Natural killer cell (primary cell): Measurements from ENCODE around the gene KLK7. TPM values are rescaled to one million over a fixed set of nuclear protein-coding genes. Genes with fewer than 3 reads are reported as not detected.

ENCODE experiments used
- ATAC-seq, 3 donors: fragments of 150-1000 bp in 2 of 3; fragments of 200-7000 bp in 1 of 3; cut with Tn5 transposase; 1 replicate in 1 of 3; 2 replicates in 2 of 3; pipeline ENCODE4 v1.10.0; 2021; ENCODE audit warnings: mild to moderate bottlenecking in 2 of 3, moderate library complexity in 2 of 3
- DNase-seq, 2 donors: peaks; one replicate each; pipeline versions ENCODE4 v3.0.0 to v3.0.0-alpha.2; 2013 to 2021; ENCODE audit warnings: mixed read lengths in 1 of 2
- H3K27ac ChIP-seq: one replicate; pipeline ENCODE4 v1.5.1; 2013; ENCODE audit warnings: mild to moderate bottlenecking, low read length
- H3K27me3 ChIP-seq: one replicate; pipeline ENCODE4 v1.6.1; 2013; ENCODE audit warnings: low read length; ENCODE audit not compliant: control insufficient read depth, insufficient read depth
- H3K36me3 ChIP-seq: one replicate; pipeline ENCODE4 v1.6.1; 2013; ENCODE audit warnings: low read length; ENCODE audit not compliant: control insufficient read depth, insufficient read depth
- H3K4me1 ChIP-seq: one replicate; pipeline ENCODE4 v1.6.1; 2013; ENCODE audit warnings: low read length; ENCODE audit not compliant: control insufficient read depth, insufficient read depth
- H3K4me3 ChIP-seq: one replicate; pipeline ENCODE4 v1.5.1; 2013; ENCODE audit warnings: low read length
- H3K9me3 ChIP-seq: one replicate; pipeline ENCODE4 v1.6.1; 2013; ENCODE audit warnings: low read length; ENCODE audit not compliant: control insufficient read depth, insufficient read depth
- H3K27ac Mint-ChIP-seq, 2 donors: one replicate each; pipeline ENCODE4 v1.8.0; 2022; ENCODE audit warnings: mild to moderate bottlenecking in 2 of 2, mixed read lengths in 2 of 2, moderate library complexity in 1 of 2
- H3K27me3 Mint-ChIP-seq, 2 donors: one replicate each; pipeline ENCODE4 v1.8.0; 2022; ENCODE audit warnings: low read depth in 2 of 2, mixed read lengths in 2 of 2
- H3K36me3 Mint-ChIP-seq: one replicate; pipeline ENCODE4 v1.8.0; 2022; ENCODE audit warnings: mixed read lengths
- H3K4me1 Mint-ChIP-seq, 2 donors: one replicate each; pipeline ENCODE4 v1.8.0; 2022; ENCODE audit warnings: mixed read lengths in 2 of 2
- H3K4me3 Mint-ChIP-seq: one replicate; pipeline ENCODE4 v1.8.0; 2022; ENCODE audit warnings: mild to moderate bottlenecking, moderate library complexity, mixed read lengths
- H3K9me3 Mint-ChIP-seq, 2 donors: one replicate each; pipeline ENCODE4 v1.8.0; 2022; ENCODE audit warnings: mixed read lengths in 2 of 2
- WGBS: methylation state at CpG from one replicate; pipeline ENCODE4 v1.1.7; 2013; ENCODE audit warnings: missing lambda C conversion rate; ENCODE audit not compliant: insufficient coverage; 5-methylcytosine and 5-hydroxymethylcytosine counted together
- intact Hi-C: fragments of 100-400 bp; cut with micrococcal nuclease; formaldehyde crosslinking; loops from one replicate; pipeline ENCODE4 v1.14.2; 2022
- total RNA-seq, 4 donors: library from RNA; stranded (reverse); fragments of 120-200 nt in 1 of 4; gene quantifications; one replicate each; pipeline versions ENCODE4 v1.2.3 to v1.2.4, GENCODE V29; 2013 to 2022
- TF ChIP-seq, protein P1 (sequence below): fragments of 200-600 bp; IDR thresholded peaks from one replicate; pipeline ENCODE4 v1.8.0; 2022; ENCODE audit warnings: antibody characterized with exemption

KLK7 gene
- total RNA-seq, 3 donors from 2014 or later (not counting 1 experiment from before 2014, with no cell fraction given): not detected

DNA sequence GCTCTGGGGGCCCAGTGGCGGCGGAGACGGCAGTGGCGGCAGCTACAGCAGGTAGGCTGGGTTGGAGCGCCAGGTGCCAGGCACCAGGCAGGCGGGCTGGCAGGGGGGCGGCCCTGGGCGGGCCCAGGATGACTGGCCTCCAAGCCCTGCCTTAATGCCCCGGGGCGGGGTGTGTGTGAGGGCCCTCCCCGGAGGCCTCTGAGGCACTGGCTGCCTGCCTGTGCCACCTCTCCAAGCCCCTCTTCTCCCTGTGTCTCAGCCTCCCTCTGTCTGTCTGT lies 42.8 kb upstream of the KLK7 start, which contains the start of gene KLK11:
Gene KLK11 (minus strand): TSS at position 63 of the 278 bp plus-strand sequence. CDS start 985 bp downstream, outside the sequence.
- no peak within 1 kb of the TSS for H3K27ac Mint-ChIP-seq
- no peak within 1 kb of the TSS for H3K27ac ChIP-seq
- ATAC-seq (no peak), DNase-seq (no peak)
- H3K27me3 ChIP-seq: peaks cover 5% of the 10 kb centered on the region
- peaks cover 7 to 32% of the 10 kb centered on the region in 2 donors for H3K27me3 Mint-ChIP-seq
- H3K4me3 Mint-ChIP-seq: no peak within 1 kb of the TSS
- no peaks in the 10 kb centered on the region for H3K9me3 Mint-ChIP-seq
- no peak within 1 kb of the TSS for H3K4me3 ChIP-seq
- H3K36me3 ChIP-seq: no peaks in the 10 kb centered on the region
- no peaks in the 10 kb centered on the region for H3K4me1 ChIP-seq
- TF ChIP-seq, protein P1, sequence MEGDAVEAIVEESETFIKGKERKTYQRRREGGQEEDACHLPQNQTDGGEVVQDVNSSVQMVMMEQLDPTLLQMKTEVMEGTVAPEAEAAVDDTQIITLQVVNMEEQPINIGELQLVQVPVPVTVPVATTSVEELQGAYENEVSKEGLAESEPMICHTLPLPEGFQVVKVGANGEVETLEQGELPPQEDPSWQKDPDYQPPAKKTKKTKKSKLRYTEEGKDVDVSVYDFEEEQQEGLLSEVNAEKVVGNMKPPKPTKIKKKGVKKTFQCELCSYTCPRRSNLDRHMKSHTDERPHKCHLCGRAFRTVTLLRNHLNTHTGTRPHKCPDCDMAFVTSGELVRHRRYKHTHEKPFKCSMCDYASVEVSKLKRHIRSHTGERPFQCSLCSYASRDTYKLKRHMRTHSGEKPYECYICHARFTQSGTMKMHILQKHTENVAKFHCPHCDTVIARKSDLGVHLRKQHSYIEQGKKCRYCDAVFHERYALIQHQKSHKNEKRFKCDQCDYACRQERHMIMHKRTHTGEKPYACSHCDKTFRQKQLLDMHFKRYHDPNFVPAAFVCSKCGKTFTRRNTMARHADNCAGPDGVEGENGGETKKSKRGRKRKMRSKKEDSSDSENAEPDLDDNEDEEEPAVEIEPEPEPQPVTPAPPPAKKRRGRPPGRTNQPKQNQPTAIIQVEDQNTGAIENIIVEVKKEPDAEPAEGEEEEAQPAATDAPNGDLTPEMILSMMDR: no peak
- 83% methylated on average over 11 of the region's 11 CpGs for WGBS
- H3K36me3 Mint-ChIP-seq: no peaks in the 10 kb centered on the region
- H3K4me1 Mint-ChIP-seq: no peaks in the 10 kb centered on the region
- no peaks in the 10 kb centered on the region for H3K9me3 ChIP-seq
- intact Hi-C loops: no loop called here

DNA sequence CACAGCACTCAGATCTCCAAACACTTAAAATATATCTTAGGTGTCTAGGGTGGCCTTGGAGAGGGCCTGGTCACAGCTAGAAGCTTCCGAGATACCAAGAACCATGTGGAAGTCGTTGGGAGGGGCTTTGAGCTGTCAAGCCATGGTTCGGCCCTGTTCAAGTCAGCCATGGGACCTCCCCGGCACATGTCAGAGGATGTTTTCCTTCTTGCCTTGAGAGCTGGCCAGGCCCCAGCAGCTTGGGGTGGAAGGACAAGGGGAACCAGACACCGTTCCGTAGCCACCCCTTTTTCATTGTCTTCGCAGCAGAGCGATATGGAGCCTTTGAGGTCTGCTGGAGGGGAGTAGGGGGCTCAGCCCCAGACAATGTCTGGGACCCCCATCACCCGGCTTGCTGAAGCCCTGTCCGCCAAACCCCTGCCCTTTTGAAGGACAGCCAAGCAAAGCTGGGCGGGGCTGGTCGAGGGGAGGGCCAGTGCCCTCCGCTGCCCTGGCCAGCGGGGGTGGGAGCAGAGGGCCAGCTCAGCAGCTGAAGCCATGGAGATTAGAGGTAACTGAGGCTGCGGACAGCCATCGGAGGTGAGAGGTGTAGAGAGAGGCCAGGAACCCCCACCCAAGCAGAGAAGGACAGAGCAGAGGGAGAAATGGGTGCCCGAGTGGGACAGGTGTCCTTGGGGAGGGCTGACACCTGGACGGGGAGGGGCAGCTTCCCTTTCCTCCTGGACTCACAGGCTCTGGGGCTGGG lies 42.3 kb upstream of the KLK7 start:
- Histone ChIP-seq H3K4me3 (no peak overlapping the region), H3K9me3 (no peaks in the 10 kb centered on the region), H3K4me1 (no peaks in the 10 kb centered on the region), H3K27ac (no peak overlapping the region), H3K27me3 (peaks cover 5% of the 10 kb centered on the region), H3K36me3 (no peaks in the 10 kb centered on the region)
- no peak for ATAC-seq
- Mint-ChIP-seq H3K27ac (no peak overlapping the region), H3K27me3 (peaks cover 5 to 26% of the 10 kb centered on the region in 2 donors), H3K36me3 (no peaks in the 10 kb centered on the region), H3K4me3 (no peak overlapping the region), H3K9me3 (no peaks in the 10 kb centered on the region), H3K4me1 (no peaks in the 10 kb centered on the region)
- DNase-seq: no peak
- WGBS: 69% methylated on average over 18 of the region's 18 CpGs
- TF ChIP-seq, protein P1: no peak
- intact Hi-C loops: no loop called here

DNA sequence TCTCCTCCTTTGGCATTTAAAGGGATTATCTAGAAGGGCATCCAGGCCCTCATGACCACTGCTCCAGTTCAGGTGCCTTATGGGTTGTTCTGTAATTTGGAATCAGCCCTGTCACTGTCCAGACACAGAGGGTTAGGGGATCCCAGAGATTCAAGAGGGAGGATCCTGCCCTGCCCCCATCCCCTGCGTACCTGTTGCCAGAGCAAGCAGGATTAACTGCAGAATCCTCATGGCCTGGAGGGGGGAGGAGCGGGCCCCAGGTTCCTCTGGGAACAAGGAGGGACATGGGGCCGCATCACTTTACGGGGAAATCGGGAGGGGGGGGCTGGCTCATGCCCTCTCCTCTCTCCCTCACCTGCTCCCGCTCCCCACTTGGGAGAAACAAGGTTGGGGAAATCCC lies 41.7 kb upstream of the KLK7 start:
- H3K36me3 Mint-ChIP-seq: no peaks in the 10 kb centered on the region
- intact Hi-C loops: no loop called here
- no peaks in the 10 kb centered on the region for H3K4me1 Mint-ChIP-seq
- WGBS: 88% methylated on average over 1 of the region's 6 CpGs
- peaks cover 5% of the 10 kb centered on the region for H3K27me3 ChIP-seq
- TF ChIP-seq, protein P1: no peak
- H3K36me3 ChIP-seq: no peaks in the 10 kb centered on the region
- no peak overlapping the region for H3K27ac ChIP-seq
- no peaks in the 10 kb centered on the region for H3K9me3 Mint-ChIP-seq
- peaks cover 0 to 21% of the 10 kb centered on the region in 2 donors for H3K27me3 Mint-ChIP-seq
- no peaks in the 10 kb centered on the region for H3K4me1 ChIP-seq
- no peak overlapping the region for H3K27ac Mint-ChIP-seq
- DNase-seq (no peak), ATAC-seq (no peak)
- H3K4me3 ChIP-seq: no peak overlapping the region
- no peaks in the 10 kb centered on the region for H3K9me3 ChIP-seq
- no peak overlapping the region for H3K4me3 Mint-ChIP-seq

DNA sequence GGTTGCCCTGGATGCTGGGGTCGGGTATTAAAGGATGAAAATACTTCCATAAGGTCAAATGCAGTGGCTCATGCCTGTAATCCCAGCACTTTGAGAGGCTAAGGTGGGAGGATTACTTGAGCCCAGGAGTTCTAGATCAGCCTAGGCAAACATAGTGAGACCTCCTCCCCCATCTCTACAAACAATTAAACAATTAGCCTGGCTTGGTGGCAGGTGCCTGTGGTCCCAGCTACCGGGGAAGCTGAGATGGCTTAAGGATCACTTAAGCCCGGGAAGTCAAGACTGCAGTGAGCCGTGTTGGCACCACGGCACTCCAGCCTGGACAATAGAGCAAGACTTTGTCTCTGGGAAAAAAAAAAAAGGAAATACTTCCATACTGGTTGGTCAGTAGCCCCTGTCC lies 41.2 kb upstream of the KLK7 start:
- no peak for ATAC-seq
- TF ChIP-seq, protein P1: no peak
- 56% methylated on average over 5 of the region's 5 CpGs for WGBS
- peaks cover 6% of the 10 kb centered on the region for H3K27me3 ChIP-seq
- intact Hi-C loops: loop anchor here (5.0 kb wide), 1 partner anchor 67 kb away; no protein-coding TSS in a partner anchor
- H3K9me3 Mint-ChIP-seq: no peaks in the 10 kb centered on the region
- DNase-seq: no peak
- no peaks in the 10 kb centered on the region for H3K36me3 ChIP-seq
- no peak overlapping the region for H3K27ac ChIP-seq
- H3K4me3 Mint-ChIP-seq: no peak overlapping the region
- no peaks in the 10 kb centered on the region for H3K36me3 Mint-ChIP-seq
- peaks cover 4 to 23% of the 10 kb centered on the region in 2 donors for H3K27me3 Mint-ChIP-seq
- H3K27ac Mint-ChIP-seq: no peak overlapping the region
- no peaks in the 10 kb centered on the region for H3K9me3 ChIP-seq
- peaks cover under 1% of the 10 kb centered on the region for H3K4me1 ChIP-seq
- H3K4me3 ChIP-seq: no peak overlapping the region
- peaks cover 3% of the 10 kb centered on the region in 2 donors for H3K4me1 Mint-ChIP-seq
